HG02610 (cell line): ENCODE measurements around the gene CHURC1.

ENCODE experiments used
- ATAC-seq: cut with Tn5 transposase; IDR thresholded peaks from one replicate; pipeline ENCODE4 v1.9.1; 2021; ENCODE audit warnings: mild to moderate bottlenecking, moderate library complexity; ENCODE audit not compliant: unreplicated experiment

CHURC1 gene

GRCh38 chr14:64937821-64938193 lies 23.6 kb downstream of the CHURC1 start:
- no peak for ATAC-seq

DNA sequence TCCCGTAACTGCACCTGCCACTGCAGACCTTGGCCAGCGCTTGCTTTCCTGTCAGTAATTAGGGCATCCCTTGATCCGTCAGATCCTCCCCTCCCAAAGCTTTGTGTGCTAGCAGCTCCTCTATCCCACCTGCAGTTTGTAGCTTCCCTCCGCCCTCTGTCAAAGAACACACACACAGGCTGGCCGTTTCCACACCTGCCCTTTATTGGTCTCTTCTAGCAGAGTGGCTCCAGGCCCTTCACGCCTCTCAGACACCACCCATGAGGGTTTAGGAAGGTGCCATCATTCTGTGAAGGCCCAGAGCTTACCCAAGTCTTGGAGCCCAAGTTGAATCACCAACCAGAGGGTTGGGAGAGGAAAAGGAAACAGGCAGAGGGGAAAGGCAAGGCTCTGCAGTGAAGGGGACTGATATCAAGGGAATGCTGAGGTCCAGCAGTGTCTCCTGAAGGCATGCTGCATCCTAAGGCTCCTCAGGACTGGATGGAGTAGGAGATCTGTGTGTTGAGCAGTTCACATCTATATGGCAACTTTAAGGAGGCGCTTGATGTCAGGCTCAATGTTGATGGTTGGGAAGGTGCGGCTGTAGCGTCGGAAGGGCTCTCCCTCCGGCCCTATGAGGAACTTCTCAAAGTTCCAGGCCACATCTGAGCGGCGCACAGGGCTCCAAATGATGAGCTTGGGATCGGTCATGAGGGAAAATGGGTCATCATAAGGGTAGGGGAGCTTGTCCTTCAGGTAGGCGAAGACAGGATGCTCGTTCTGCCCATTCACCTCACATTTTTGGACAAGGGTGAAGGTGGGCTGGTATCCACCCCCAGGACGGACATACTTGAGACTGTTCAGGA lies 24.9 kb downstream of the CHURC1 start:
- no peak for ATAC-seq

GRCh38 chr14:64939817-64940190 lies 25.5 kb downstream of the CHURC1 start:
- no peak for ATAC-seq

- no peak for ATAC-seq
These were observed 26.2 kb downstream of the CHURC1 start for GRCh38 chr14:64940336-64940910.

- ATAC-seq = no peak
These were observed 28.4 kb downstream of the CHURC1 start, which contains the start of gene GPX2 for GRCh38 chr14:64942531-64943111. Gene GPX2 (minus strand): TSS chr14:64942745. CDS start chr14:64942726, 19 bp downstream.

GRCh38 chr14:64943556-64943955 lies 29.3 kb downstream of the CHURC1 start:
- no peak for ATAC-seq

DNA sequence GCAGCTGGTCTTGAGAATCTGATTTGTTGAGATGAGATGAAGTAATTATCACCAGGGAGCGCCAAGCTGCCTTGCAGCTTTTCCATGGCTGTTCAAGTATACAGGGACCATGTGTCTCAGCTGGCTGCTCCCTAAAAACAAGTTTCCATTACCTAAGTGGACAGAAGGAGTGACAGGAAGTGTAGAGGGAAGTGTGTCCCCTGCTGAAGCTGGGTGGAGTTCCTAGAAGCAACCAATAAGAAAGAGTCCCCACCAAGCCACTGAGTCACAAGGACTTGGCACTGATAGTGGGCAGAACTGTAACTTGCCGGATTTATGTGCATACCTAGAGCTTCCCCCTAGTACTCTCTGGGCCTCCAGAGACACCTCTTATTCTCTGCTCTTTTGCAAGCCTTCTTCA lies 29.8 kb downstream of the CHURC1 start:
- no peak for ATAC-seq

- no peak for ATAC-seq
These were observed 30.6 kb downstream of the CHURC1 start for GRCh38 chr14:64944861-64945260.

- no peak for ATAC-seq
These were observed 31.4 kb downstream of the CHURC1 start for GRCh38 chr14:64945431-64946178.

DNA sequence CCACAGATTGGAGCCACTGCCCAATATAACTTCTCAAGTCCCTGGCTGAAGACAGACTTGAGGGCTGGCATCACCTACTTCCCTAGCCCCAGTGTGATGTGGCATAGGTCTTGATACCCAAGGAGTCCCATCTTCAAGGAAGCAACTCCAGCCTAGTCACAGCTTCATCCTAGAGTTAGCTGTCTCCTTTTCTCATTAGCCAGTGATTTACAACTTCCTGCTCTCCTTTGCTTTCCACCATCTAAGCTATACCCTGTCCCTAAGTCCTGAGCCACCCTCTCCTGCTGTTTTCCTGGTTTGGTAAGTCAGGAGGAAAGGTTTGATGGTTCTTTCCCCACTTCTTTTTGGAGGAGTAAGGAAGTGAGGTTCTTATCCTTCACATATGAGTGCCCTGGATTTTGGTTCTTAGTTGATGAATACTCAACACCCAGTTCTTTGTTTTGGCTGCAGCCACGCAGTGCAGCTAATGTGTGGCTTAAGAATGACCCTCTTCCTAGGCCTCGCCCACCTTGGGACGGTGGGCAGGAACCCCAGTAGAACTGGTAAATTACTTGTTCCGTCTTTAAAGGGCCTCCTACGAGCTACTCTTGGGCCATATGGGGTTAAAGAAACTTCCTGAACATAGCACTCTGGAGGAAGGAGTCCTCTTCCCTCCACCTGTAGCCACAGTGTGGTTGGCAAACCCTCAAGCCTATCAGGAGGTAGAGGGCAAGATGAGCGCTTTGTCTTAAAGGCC lies 32.2 kb downstream of the CHURC1 start:
- no peak for ATAC-seq

GRCh38 chr14:64947710-64948611 lies 33.7 kb downstream of the CHURC1 start:
- no peak for ATAC-seq

DNA sequence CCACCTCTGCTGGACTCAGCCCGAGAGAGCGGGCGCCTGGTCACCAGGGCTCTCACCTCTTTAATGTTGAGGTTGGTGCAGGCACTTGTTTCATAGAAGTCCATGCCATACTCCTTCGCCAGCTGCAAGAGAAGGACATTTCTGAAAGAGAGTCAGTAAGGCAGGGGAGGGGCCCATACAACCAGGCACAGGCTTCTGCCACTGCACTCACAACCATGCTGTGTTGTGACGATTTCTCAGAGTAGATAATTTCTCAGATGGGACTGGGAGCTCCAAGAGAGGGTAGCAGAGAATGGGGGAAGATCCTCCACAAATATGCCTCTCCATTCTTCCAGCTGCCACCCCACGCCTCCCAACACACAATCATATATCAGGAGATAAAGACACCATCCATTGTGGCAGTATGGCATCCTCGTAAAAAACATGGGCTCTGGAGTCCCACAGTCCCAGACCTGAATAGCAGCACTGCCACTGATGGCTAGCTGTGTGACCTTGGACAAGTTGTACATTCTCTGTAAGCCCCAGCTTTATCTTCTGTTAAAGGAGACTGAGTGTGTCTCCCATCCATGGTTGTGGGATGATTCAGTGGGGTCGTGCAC lies 34.5 kb downstream of the CHURC1 start:
- no peak for ATAC-seq

DNA sequence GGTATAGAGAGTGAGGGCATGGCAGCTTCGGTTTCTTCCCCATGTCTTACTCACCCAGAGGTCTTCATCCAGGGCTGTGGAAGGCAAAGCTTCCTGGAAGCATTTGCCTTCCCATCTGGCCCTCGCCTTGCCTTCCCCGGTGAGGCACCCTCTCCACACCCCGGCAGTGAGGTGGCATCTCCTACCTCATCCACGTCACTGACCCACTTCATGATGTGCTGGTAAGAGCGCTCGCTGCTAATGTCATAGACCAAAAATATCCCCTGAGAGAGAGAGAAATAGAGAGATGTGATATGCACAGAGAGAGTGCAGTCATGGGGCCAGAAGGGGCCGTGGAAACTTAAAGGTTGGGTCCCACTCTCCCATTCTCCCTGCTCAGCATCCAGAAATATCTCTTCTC lies 36.6 kb downstream of the CHURC1 start:
- ATAC-seq = no peak

- no peak for ATAC-seq
These were observed 37.0 kb downstream of the CHURC1 start for GRCh38 chr14:64951291-64951690.

DNA sequence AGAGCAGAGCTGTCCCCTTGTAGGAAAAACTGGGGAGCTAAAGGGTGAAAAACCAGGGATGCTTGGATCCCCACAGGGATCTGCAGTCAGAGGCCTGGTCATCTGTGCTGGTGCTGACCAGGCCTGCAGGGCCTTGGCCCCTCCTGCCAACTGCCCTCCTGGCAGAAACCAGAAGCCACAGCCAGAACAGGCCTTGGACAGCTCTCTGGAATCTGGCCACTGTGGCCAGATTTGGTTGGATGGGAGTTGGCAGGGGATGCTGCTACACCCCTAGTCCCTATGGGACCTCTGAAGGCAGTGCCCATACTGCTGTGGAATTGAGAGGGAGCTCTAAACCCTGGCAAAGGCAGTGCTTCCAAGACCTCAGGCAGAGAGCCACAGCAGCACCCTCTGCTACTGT lies 37.5 kb downstream of the CHURC1 start:
- no peak for ATAC-seq

DNA sequence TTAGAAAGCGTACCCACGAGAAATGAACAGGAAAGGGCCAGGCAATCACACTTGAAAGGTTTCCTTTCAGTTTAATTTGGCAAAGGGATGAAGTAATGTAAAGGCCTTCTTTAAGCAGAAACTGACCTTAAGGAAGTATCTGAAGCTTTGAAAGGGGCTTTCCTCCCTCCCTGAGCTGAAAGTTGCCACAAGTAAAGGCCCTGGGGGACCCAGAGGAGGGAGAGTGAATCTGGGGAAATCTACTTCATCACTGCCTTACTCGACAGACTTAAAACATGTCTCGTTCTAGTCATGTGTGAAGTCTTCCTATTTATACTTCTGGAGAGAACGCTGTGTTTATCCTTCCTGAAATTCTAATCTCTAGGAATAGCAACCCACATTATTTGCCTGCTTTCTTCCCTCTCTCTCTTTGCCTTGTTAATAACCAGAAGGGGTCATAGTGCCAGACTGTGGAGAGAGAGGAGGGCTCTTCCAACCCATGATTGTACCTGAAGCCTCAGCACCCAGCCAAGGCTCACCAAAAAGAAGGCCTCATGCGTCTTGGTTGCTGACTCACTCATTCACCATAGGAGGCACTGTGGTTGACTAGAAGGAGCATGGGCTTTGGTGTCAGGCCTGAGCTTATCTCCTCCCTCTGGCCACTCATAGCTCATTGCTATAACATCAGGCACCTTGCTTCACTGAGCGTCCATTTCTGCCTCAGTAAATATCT lies 38.5 kb downstream of the CHURC1 start:
- ATAC-seq = peak; percentile 65

GRCh38 chr14:64953310-64953654 lies 39.0 kb downstream of the CHURC1 start:
- ATAC-seq = no peak

- ATAC-seq = no peak
These were observed 39.4 kb downstream of the CHURC1 start for GRCh38 chr14:64953661-64954060.
